CD14-positive monocyte (primary cell): Measurements from ENCODE around the gene PLEKHN1. TPM values are rescaled to one million over a fixed set of nuclear protein-coding genes. Genes with fewer than 3 reads are reported as not detected.

Experiments used
- DNase-seq, 3 donors: peaks; one replicate each; pipeline ENCODE4 v3.0.0-alpha.2; 2011 to 2022
- H2AFZ ChIP-seq: 2 replicates; pipeline ENCODE4 v1.6.0; 2012; ENCODE audit warnings: mild to moderate bottlenecking, low read depth, low read length, inconsistent platforms; ENCODE audit not compliant: insufficient read depth, poor library complexity, severe bottlenecking
- H3K27ac ChIP-seq, 2 donors: 1 replicate in 1 of 2; 2 replicates in 1 of 2; pipeline ENCODE4 v1.5.1; 2012 to 2013; ENCODE audit warnings: low read length in 2 of 2, control low read depth in 1 of 2, inconsistent platforms in 1 of 2, low read depth in 1 of 2, mild to moderate bottlenecking in 1 of 2
- H3K27me3 ChIP-seq, 2 donors: one replicate each; pipeline versions ENCODE4 v1.6.0 to v1.6.1; 2011 to 2013; ENCODE audit warnings: low read length in 2 of 2; ENCODE audit not compliant: control insufficient read depth in 2 of 2, insufficient read depth in 2 of 2
- H3K36me3 ChIP-seq, 2 donors: replicated peaks in 1 of 2; 1 replicate in 1 of 2; 2 replicates in 1 of 2; pipeline versions ENCODE4 v1.5.1 to v1.6.1; 2012 to 2013; ENCODE audit warnings: low read length in 2 of 2, control low read depth in 1 of 2, inconsistent platforms in 1 of 2, mild to moderate bottlenecking in 1 of 2; ENCODE audit not compliant: insufficient read depth in 2 of 2, control insufficient read depth in 1 of 2
- H3K4me1 ChIP-seq, 2 donors: 1 replicate in 1 of 2; 2 replicates in 1 of 2; pipeline versions ENCODE4 v1.5.1 to v1.6.1; 2012 to 2013; ENCODE audit warnings: low read length in 2 of 2, control low read depth in 1 of 2, inconsistent platforms in 1 of 2, mild to moderate bottlenecking in 1 of 2, moderate library complexity in 1 of 2; ENCODE audit not compliant: insufficient read depth in 2 of 2, control insufficient read depth in 1 of 2
- H3K4me2 ChIP-seq: replicated peaks from 2 replicates; pipeline ENCODE3; 2012; ENCODE audit warnings: low read length, moderate library complexity, mild to moderate bottlenecking; ENCODE audit not compliant: poor library complexity, severe bottlenecking; ENCODE audit errors: extremely low read depth
- H3K4me3 ChIP-seq, 3 experiments: fragments of 200-600 bp in 1 of 3; sonication (generic) in 1 of 3; replicated peaks in 1 of 3; 1 replicate in 2 of 3; 2 replicates in 1 of 3; pipeline ENCODE4 v1.5.1; 2011 to 2013; ENCODE audit warnings: low read length in 3 of 3, mild to moderate bottlenecking in 3 of 3, control low read depth in 2 of 3, low read depth in 2 of 3, inconsistent platforms in 1 of 3, moderate library complexity in 1 of 3
- H3K79me2 ChIP-seq: 2 replicates; pipeline ENCODE4 v1.6.0; 2012; ENCODE audit warnings: mild to moderate bottlenecking, control low read depth, inconsistent platforms, low read length, moderate library complexity; ENCODE audit not compliant: insufficient read depth
- H3K9ac ChIP-seq: 2 replicates; pipeline ENCODE4 v1.6.0; 2017; ENCODE audit warnings: low read length, mild to moderate bottlenecking; ENCODE audit not compliant: insufficient read depth, poor library complexity, severe bottlenecking
- H3K9me3 ChIP-seq, 2 donors: replicated peaks in 1 of 2; 1 replicate in 1 of 2; 2 replicates in 1 of 2; pipeline versions ENCODE4 v1.5.1 to v1.6.1; 2012 to 2013; ENCODE audit warnings: low read length in 2 of 2, control low read depth in 1 of 2; ENCODE audit not compliant: control insufficient read depth in 1 of 2, insufficient read depth in 1 of 2
- H4K20me1 ChIP-seq: 2 replicates; pipeline ENCODE4 v1.6.0; 2012; ENCODE audit warnings: mild to moderate bottlenecking, low read length, control low read depth, moderate library complexity; ENCODE audit not compliant: insufficient read depth
- H3K27ac Mint-ChIP-seq, 7 donors: one replicate each; pipeline ENCODE4 v1.8.0; 2020; ENCODE audit warnings: mild to moderate bottlenecking in 7 of 7, mixed read lengths in 7 of 7, moderate library complexity in 6 of 7, inconsistent platforms in 2 of 7
- H3K27me3 Mint-ChIP-seq, 3 donors: one replicate each; pipeline ENCODE4 v1.8.0; 2021 to 2022; ENCODE audit warnings: low read depth in 3 of 3, mild to moderate bottlenecking in 3 of 3, mixed read lengths in 3 of 3, moderate library complexity in 3 of 3, inconsistent platforms in 1 of 3
- H3K36me3 Mint-ChIP-seq, 2 donors: one replicate each; pipeline ENCODE4 v1.8.0; 2020; ENCODE audit warnings: mixed read lengths in 2 of 2, inconsistent platforms in 1 of 2, mild to moderate bottlenecking in 1 of 2
- H3K4me1 Mint-ChIP-seq: one replicate; pipeline ENCODE4 v1.8.0; 2020; ENCODE audit warnings: mild to moderate bottlenecking, mixed read lengths
- H3K4me3 Mint-ChIP-seq, 2 donors: one replicate each; pipeline ENCODE4 v1.8.0; 2020; ENCODE audit warnings: mild to moderate bottlenecking in 2 of 2, mixed read lengths in 2 of 2, moderate library complexity in 1 of 2
- H3K9me3 Mint-ChIP-seq, 7 donors: one replicate each; pipeline ENCODE4 v1.8.0; 2020 to 2022; ENCODE audit warnings: mixed read lengths in 7 of 7, mild to moderate bottlenecking in 6 of 7, moderate library complexity in 6 of 7, inconsistent platforms in 2 of 7
- CTCF ChIP-seq: fragments of 200-600 bp; IDR thresholded peaks from one replicate; pipeline ENCODE4 v1.8.0; 2022; ENCODE audit warnings: antibody characterized with exemption, mild to moderate bottlenecking
- WGBS: methylation state at CpG from one replicate; pipeline ENCODE4 v1.1.5; 2013; ENCODE audit warnings: missing lambda C conversion rate; ENCODE audit not compliant: insufficient coverage; 5-methylcytosine and 5-hydroxymethylcytosine counted together
- intact Hi-C, 2 donors: fragments of 100-400 bp; cut with micrococcal nuclease; formaldehyde crosslinking; loops; one replicate each; pipeline versions ENCODE4 v1.15.0 to v1.15.1; 2023
- polyA plus RNA-seq, 3 donors: library from polyadenylated mRNA; depleted of rRNA in 1 of 3; unstranded in 2 of 3; stranded (reverse) in 1 of 3; fragments of 300-500 nt in 2 of 3; fragments of >200 nt in 1 of 3; fragmentation: Illumina TruSeq in 2 of 3; gene quantifications; 1 replicate in 2 of 3; 2 replicates in 1 of 3; pipeline ENCODE4 v1.2.3, GENCODE V29; 2012 to 2021

Gene PLEKHN1
- polyA plus RNA-seq, 3 donors = 0.21 to 1.5 (median 0.62) TPM

GRCh38 chr1:918843-919242 is 47.4 kb upstream of the PLEKHN1 start:
- Histone ChIP-seq H3K27ac (no peak overlapping the region), H3K9ac (no peak overlapping the region), H3K4me2 (no peak overlapping the region), H3K27me3 (peaks cover 5 to 43% of the 10 kb centered on the region in 2 donors), H3K36me3 (no peaks in the 10 kb centered on the region), H3K4me1 (peaks cover 12 to 21% of the 10 kb centered on the region in 2 donors), H4K20me1 (no peaks in the 10 kb centered on the region), H3K79me2 (no peaks in the 10 kb centered on the region), H2AFZ (no peak overlapping the region), H3K4me3 (no peak overlapping the region), H3K9me3 (peaks cover 0 to 12% of the 10 kb centered on the region in 2 donors)
- H3K36me3 Mint-ChIP-seq = peaks cover 0 to 4% of the 10 kb centered on the region in 2 donors
- no peak overlapping the region for H3K27ac Mint-ChIP-seq
- no peak for TF ChIP-seq CTCF
- intact Hi-C loops = no loop called here
- H3K27me3 Mint-ChIP-seq = peaks cover 52 to 83% (median 54%) of the 10 kb centered on the region in 3 donors
- H3K4me3 Mint-ChIP-seq = no peak overlapping the region
- peaks cover 0 to 8% (median 4%) of the 10 kb centered on the region in 7 donors for H3K9me3 Mint-ChIP-seq
- no peak for DNase-seq
- 87% methylated on average over 4 of the region's 6 CpGs for WGBS
- H3K4me1 Mint-ChIP-seq = peaks cover 15% of the 10 kb centered on the region

- Mint-ChIP-seq H3K4me1 (peaks cover 15% of the 10 kb centered on the region), H3K36me3 (peaks cover 0 to 4% of the 10 kb centered on the region in 2 donors), H3K27ac (no peak overlapping the region), H3K27me3 (peaks cover 51 to 83% (median 54%) of the 10 kb centered on the region in 3 donors), H3K9me3 (peaks cover 0 to 8% (median 4%) of the 10 kb centered on the region in 7 donors), H3K4me3 (no peak overlapping the region)
- no peak for DNase-seq
- Histone ChIP-seq H3K27ac (no peak overlapping the region), H3K4me1 (peaks cover 12 to 25% of the 10 kb centered on the region in 2 donors), H4K20me1 (no peaks in the 10 kb centered on the region), H3K27me3 (peaks cover 5 to 43% of the 10 kb centered on the region in 2 donors), H3K79me2 (no peaks in the 10 kb centered on the region), H3K4me2 (no peak overlapping the region), H3K36me3 (no peaks in the 10 kb centered on the region), H2AFZ (no peak overlapping the region), H3K4me3 (no peak overlapping the region), H3K9ac (no peak overlapping the region), H3K9me3 (peaks cover 0 to 12% of the 10 kb centered on the region in 2 donors)
- WGBS = 86% methylated on average over 27 of the region's 29 CpGs
- intact Hi-C loops = no loop called here
- no peak for TF ChIP-seq CTCF
Measured at GRCh38 chr1:919271-919872, 46.9 kb upstream of the PLEKHN1 start.
